ENCODE results near the gene MAPKAPK5. TPM values are rescaled to one million over a fixed set of nuclear protein-coding genes. Genes with fewer than 3 reads are reported as not detected.

The MAPKAPK5 gene
- total RNA-seq, 1 experiment from 2014 or later = 85.7 TPM

GRCh38 chr12:111798182-111798581 lies 43.8 kb upstream of the MAPKAPK5 start:
- H4K8ac ChIP-seq (replicated peaks; ENCODE audit: insufficient read length, low read depth, low read length) = no peak overlapping the region
- H3K36me3 Mint-ChIP-seq (ENCODE audit: insufficient read depth in 1 of 3, low read depth in 3 of 3) = peaks cover 19 to 39% (median 37%) of the 10 kb centered on the region in 3 experiments
- no peak overlapping the region for H3K27ac Mint-ChIP-seq

More at GRCh38 chr12:111798182-111798581, 43.8 kb upstream of the MAPKAPK5 start:
- Histone ChIP-seq H3K4me1 (ENCODE audit: insufficient read depth, low read length) (no peaks in the 10 kb centered on the region), H3T11ph (ENCODE audit: low read length) (no peak overlapping the region), H3K27me3 (ENCODE audit: insufficient read depth, low read length) (no peaks in the 10 kb centered on the region), H4K5ac (ENCODE audit: insufficient read length, low read depth, low read length) (no peak overlapping the region), H3K27ac (ENCODE audit: insufficient read length, low read depth, low read length) (no peak overlapping the region), H3K4ac (ENCODE audit: low read depth, low read length) (no peak overlapping the region), H3K9ac (ENCODE audit: extremely low read depth, insufficient read length, low read length) (no peak overlapping the region), H4K20me1 (ENCODE audit: control insufficient read depth, insufficient read depth, insufficient read length) (no peaks in the 10 kb centered on the region), H2BK15ac (ENCODE audit: low read depth, low read length) (no peak overlapping the region), H3K9me3 (ENCODE audit: control insufficient read depth, low read depth, low read length) (no peaks in the 10 kb centered on the region), H3K23ac (ENCODE audit: insufficient read length, low read depth, low read length) (no peak overlapping the region), H3K14ac (ENCODE audit: insufficient read depth, low read length) (no peak overlapping the region), H4K91ac (ENCODE audit: insufficient read length, low read depth, low read length) (no peak overlapping the region), H3K79me2 (ENCODE audit: insufficient read depth, low read length) (no peaks in the 10 kb centered on the region), H2BK12ac (ENCODE audit: insufficient read length, low read depth, low read length) (no peak overlapping the region), H3K23me2 (ENCODE audit: insufficient read length, low read depth, low read length, poor library complexity, severe bottlenecking) (no peaks in the 10 kb centered on the region), H2BK5ac (ENCODE audit: insufficient read length, low read length) (no peak overlapping the region), H2BK20ac (ENCODE audit: low read depth, low read length, poor library complexity, severe bottlenecking) (no peak overlapping the region), H2AK5ac (ENCODE audit: insufficient read length, low read length) (no peak overlapping the region), H3K79me1 (ENCODE audit: insufficient read depth, low read depth, low read length, poor library complexity, severe bottlenecking) (no peaks in the 10 kb centered on the region), H3K4me2 (ENCODE audit: insufficient read depth, insufficient read length, low read length) (no peak overlapping the region), H3K56ac (ENCODE audit: insufficient read length, low read depth, low read length) (no peak overlapping the region), H2BK120ac (ENCODE audit: low read depth, low read length, poor library complexity, severe bottlenecking) (no peak overlapping the region), H2AFZ (ENCODE audit: low read length) (no peak overlapping the region), H3K18ac (ENCODE audit: insufficient read length, low read depth, low read length) (no peak overlapping the region)
- no CpG with 5 or more reads among the region's 4 CpGs for WGBS (ENCODE audit: extremely low coverage, insufficient read length, low lambda C conversion rate)
- DNase-seq = no peak
- Mint-ChIP-seq H3K4me1 (no peaks in the 10 kb centered on the region), H3K4me3 (no peak overlapping the region), H3K27me3 (ENCODE audit: low read depth) (no peaks in the 10 kb centered on the region), H3K9me3 (no peaks in the 10 kb centered on the region)
- TF ChIP-seq CTCF (conservative IDR thresholded peaks at IDR 0.05) = no peak

Measured in H9 (cell line).